Frontal cortex (tissue), 4 donors: Measurements from ENCODE around the gene UBE4B. TPM values are rescaled to one million over a fixed set of nuclear protein-coding genes. Genes with fewer than 3 reads are reported as not detected.

Source experiments
- DNase-seq, 2 donors: peaks; one replicate each; pipeline ENCODE4 v3.0.0; 2012; ENCODE audit warnings: low spot score in 2 of 2
- FAIRE-seq: peaks from 2 replicates; lab custom pipeline; 2012; peaks lifted over from hg19 to GRCh38; lab: Jason Lieb, UNC
- total RNA-seq: library from RNA; depleted of rRNA; stranded (reverse); fragments of >200 nt; gene quantifications from one replicate; pipeline ENCODE4 v1.2.3, GENCODE V29; 2014
- donor health status: control.
- donor health status: control.
- donor health status: control.

The UBE4B gene
- total RNA-seq, 1 donor from 2014 or later = 27.3 TPM

DNA sequence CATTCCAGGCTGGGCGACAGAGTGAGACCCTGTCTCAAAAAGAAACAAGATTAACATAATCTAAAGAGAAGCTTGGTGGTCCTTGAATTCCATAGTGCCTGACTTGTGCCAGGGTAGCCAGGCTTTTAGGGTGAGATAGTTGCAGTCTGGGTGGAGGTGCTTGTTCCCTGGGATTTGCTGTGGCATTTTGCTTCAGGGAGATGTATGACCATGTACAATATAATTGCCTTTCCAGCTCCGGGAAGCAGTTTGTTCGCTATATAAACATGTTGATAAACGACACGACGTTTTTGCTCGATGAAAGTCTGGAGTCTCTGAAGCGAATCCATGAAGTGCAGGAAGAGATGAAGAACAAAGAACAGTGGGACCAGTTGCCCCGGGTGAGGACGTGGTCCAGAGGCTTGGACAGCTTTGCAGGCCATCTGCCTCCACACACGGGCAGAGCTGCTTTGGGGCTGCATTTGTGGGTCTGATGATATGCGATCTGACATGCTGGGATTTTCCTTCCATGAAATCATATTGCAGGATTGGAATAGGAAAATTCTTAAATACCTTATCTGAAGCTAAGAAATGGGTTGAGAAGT, 128.2 kb downstream of the UBE4B start:
- FAIRE-seq = no peak
- DNase-seq = no peak

- DNase-seq = no peak
- no peak for FAIRE-seq
Measured at GRCh38 chr1:10161541-10162290, 129.0 kb downstream of the UBE4B start.

DNA sequence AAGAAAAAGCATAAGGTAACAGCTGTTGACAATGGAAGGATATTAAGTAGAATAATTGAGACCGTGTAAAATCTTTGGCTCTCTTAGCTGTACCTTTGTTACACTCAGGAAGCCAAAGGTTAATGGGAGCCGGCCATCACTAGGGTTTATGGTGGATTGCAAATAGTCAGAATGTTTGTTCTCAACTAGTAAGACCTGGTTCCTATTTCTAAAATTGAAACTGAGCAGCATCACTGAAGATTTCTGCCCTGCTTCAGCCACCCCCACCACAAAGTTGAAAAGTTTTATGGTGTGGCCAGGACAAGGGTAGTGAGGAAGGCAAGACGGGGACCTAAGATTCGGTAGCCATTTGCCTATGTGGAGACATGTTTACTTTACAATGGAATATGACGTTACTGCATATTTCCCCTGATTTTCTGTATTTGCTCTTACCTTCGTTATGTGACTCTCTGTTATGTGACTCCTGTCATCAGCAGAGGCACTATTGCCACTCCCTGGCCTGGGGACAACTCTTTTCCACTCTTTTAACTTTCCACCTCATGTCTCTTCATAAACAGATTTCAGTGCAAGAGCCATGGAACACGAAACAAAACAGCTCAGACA, 136.3 kb downstream of the UBE4B start:
- FAIRE-seq = no peak
- DNase-seq = no peak

DNA sequence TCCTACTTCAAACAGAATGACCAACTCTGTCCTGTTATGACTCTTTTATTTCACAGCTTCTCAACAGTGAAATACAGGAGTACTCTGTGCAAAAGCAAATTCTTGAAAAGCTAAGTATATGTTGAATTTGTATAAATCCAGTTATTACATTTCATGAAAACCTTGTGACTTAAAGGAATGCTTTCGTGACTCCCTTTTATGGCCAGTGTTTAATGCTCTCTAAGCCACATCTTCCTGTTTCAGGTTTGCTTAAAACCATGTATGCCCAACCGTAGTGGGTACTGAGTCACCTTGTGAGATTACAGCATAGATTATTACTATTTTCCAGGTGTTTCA, 137.4 kb downstream of the UBE4B start:
- DNase-seq (no peak), FAIRE-seq (no peak)

GRCh38 chr1:10171105-10171767, 138.5 kb downstream of the UBE4B start:
- no peak for DNase-seq
- no peak for FAIRE-seq

DNA sequence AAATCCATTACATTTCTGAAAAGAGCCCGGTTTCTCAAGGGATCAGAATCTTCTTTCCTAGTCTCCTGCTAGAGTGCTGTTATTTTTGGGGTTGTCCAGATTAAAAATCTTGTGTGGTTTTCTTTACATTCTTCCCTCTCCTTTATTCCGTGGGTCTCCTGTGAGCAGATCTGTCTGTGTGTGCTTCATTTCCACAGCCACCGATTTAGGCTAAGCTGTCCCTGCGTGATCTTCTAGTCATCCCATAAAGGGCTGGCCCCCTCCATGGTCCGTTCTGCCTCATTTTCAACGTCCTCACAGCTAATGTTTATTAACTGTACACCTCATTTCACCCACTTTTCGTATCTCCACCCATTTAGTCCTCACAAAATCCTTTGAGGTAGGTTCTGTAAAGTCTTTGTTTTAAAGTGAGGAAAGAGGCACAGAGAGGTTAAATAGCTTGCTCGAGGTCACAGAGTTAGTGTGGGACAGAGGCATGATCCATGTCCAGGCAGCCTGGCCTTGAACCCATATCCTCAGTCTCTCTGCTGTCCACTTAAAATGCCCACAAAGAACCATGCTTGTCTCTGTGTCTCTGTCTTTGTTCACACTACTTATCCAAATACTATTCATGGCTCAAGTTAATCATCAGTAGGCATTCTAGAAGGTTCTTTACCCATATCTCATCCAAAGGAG, 139.4 kb downstream of the UBE4B start:
- DNase-seq (no peak), FAIRE-seq (no peak)

GRCh38 chr1:10173582-10173981, 140.8 kb downstream of the UBE4B start:
- DNase-seq (no peak), FAIRE-seq (no peak)

GRCh38 chr1:10177876-10178275, 145.1 kb downstream of the UBE4B start:
- no peak for DNase-seq
- no peak for FAIRE-seq

DNA sequence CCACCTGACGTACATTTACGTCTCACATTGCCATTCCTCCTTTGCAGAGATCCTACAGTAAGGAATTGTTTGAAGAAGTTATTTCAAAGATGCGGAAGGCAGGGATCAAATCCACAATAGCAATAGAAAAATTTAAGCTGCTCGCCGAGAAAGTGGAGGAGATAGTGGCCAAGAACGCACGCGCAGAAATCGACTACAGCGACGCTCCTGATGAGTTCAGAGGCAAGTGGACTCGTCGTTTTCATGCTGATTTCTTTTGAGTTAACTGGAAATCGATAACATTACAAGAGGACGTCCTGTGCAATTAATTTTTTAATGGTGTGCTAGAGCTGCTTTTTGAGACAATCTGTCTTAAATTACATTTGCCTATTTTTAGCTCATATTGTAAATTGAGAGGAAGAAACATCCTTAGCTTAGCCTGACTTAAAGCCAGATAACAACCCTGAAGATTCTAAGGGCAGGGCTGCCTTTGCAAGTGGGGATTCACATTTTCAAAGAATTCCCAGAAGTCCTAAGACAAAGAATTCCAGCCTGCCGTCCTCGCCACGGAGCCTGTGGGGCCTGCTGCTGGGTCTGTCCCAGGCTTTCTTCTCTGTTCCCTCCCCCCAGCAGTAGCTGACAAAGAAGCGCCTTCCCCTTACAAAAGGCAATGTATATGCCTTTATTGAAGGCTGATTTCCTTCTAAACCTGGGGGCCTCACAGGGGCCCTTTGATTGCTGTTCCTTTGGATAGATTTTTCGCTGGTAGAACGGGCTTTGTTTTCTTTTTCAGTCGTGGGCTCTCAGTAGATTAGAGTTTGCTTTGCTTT, 146.0 kb downstream of the UBE4B start:
- FAIRE-seq (no peak), DNase-seq (no peak)

GRCh38 chr1:10179406-10180091, 146.8 kb downstream of the UBE4B start:
- DNase-seq (peak; percentile 28 to 42), FAIRE-seq (no peak)

DNA sequence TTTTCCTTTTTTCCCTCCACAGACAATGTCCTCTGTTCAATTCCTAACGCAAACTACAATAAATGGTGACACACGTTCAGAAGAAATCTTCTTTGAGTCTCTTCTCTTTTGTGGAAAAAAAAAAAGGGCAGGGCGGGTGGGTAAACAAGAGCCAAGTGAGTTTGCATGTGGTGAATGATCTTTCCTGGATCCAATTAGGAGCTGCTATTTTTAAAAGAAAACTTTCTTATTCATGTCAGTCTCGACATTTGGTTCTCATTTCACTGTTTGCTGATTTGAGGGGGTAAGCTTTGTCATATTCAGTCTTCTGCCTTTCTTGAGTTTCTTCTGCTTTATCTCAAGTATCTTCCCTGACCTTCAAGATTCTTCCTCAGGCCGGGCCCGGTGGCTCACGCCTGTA, 148.4 kb downstream of the UBE4B start:
- FAIRE-seq (no peak), DNase-seq (no peak)

DNA sequence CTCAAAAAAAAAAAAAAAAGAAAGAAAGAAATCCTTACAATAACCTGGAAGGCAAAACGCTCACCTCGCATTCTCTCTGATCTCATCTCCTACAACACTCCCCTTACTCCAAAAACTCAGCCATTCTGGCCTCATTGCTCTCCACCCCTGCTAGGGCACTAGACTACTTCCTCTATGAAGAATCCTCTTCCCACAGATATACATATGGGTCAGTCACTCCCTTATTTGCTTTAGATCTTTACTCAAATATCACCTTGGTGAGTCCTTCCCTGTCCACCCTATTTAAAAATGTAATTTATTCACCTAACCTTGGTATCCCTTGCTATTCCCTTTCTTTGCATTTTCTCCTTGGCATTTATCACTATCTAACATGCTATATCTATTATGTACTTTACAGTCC, 153.0 kb downstream of the UBE4B start:
- no peak for DNase-seq
- no peak for FAIRE-seq

GRCh38 chr1:10186331-10187025, 153.7 kb downstream of the UBE4B start:
- DNase-seq (no peak), FAIRE-seq (no peak)

GRCh38 chr1:10187026-10187334, 154.2 kb downstream of the UBE4B start:
- no peak for DNase-seq
- no peak for FAIRE-seq

- no peak for FAIRE-seq
- no peak for DNase-seq
Measured at GRCh38 chr1:10188133-10188650, 155.4 kb downstream of the UBE4B start.

DNA sequence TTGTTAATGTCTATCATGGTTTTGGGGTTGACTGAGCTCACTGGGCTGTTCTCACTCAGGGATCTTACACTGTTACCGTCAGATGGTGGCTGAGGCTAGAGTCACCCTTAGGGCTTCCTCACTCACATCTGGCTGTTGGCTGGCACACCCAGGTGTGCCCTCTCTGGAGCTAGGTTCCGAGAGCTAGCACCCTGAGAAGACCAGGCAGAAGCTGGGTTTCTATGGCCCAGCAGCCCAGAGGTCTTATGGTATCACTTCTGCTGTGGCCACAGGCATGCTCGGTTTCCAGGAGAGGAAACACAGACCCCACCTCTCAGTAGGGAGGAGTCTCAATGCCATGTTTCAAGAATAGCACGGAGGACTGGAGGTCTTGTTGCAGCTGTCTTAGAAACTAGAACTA, 156.9 kb downstream of the UBE4B start:
- DNase-seq = no peak
- no peak for FAIRE-seq

DNA sequence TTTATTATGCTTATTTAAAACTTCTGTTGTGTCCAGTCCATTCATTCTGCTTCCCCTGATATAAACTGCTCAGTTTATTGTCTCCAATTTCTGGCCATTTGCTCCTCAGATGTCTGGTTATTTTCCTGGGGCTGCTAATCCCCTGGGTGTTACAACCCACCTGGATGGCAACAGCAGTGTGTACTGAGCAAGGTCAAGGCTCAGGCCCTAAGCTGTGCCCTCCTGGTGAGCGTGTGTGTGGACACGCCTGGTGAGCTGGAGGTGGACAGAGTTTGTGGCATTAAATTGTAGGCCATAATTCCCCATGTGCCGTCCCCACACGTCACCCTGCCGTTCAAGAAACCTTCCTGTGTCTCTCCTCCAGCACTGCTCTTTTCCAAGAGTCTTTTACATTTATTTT, 159.5 kb downstream of the UBE4B start:
- no peak for FAIRE-seq
- DNase-seq = no peak

- FAIRE-seq (no peak), DNase-seq (no peak)
Measured at GRCh38 chr1:10193288-10193687, 160.5 kb downstream of the UBE4B start.

- DNase-seq = no peak
- no peak for FAIRE-seq
Measured at GRCh38 chr1:10195570-10195969, 162.8 kb downstream of the UBE4B start.
